HEK293 (cell line): ENCODE data around the gene ZKSCAN5.
A peak's percentile ranks its signal among the peaks of the same experiment; 100 is the strongest.

Source experiments
- BCL11A ChIP-seq: fragments of 450-650 bp; formaldehyde crosslinking; IDR thresholded peaks from 2 replicates; pipeline ENCODE4 v1.5.1; 2016; ENCODE audit warnings: low read depth, missing biosample characterization, missing genetic modification characterization
- BCL6B ChIP-seq: fragments of 450-650 bp; formaldehyde crosslinking; IDR thresholded peaks from 2 replicates; pipeline ENCODE4 v1.5.1; 2017; ENCODE audit warnings: missing biosample characterization, missing genetic modification characterization
- KLF10 ChIP-seq: fragments of 450-650 bp; IDR thresholded peaks from 2 replicates; pipeline ENCODE4 v1.5.1; 2018; ENCODE audit warnings: missing biosample characterization, mild to moderate bottlenecking, missing genetic modification characterization
- OSR2 ChIP-seq: fragments of 450-650 bp; formaldehyde crosslinking; IDR thresholded peaks from 2 replicates; pipeline ENCODE4 v1.5.1; 2016; ENCODE audit warnings: missing biosample characterization, missing genetic modification characterization
- OVOL3 ChIP-seq: fragments of 450-650 bp; formaldehyde crosslinking; IDR thresholded peaks from 2 replicates; pipeline ENCODE4 v1.5.1; 2016; ENCODE audit warnings: missing biosample characterization, missing genetic modification characterization
- PRDM1 ChIP-seq: fragments of 450-650 bp; formaldehyde crosslinking; IDR thresholded peaks from 2 replicates; pipeline ENCODE4; 2016; ENCODE audit warnings: missing biosample characterization, missing genetic modification characterization
- SALL2 ChIP-seq: fragments of 450-650 bp; formaldehyde crosslinking; IDR thresholded peaks from 2 replicates; pipeline ENCODE4 v1.5.0; 2017; ENCODE audit warnings: missing biosample characterization, mild to moderate bottlenecking, missing genetic modification characterization, borderline replicate concordance
- TSHZ1 ChIP-seq: fragments of 450-650 bp; formaldehyde crosslinking; IDR thresholded peaks from 2 replicates; pipeline ENCODE4 v1.5.1; 2016; ENCODE audit warnings: missing biosample characterization, missing genetic modification characterization, borderline replicate concordance
- WT1 ChIP-seq: fragments of 450-650 bp; formaldehyde crosslinking; IDR thresholded peaks from 2 replicates; pipeline ENCODE4 v1.5.1; 2016; ENCODE audit warnings: missing biosample characterization, missing genetic modification characterization
- ZBTB20 ChIP-seq: fragments of 450-650 bp; formaldehyde crosslinking; IDR thresholded peaks from 2 replicates; pipeline ENCODE4 v1.5.1; 2016; ENCODE audit warnings: missing biosample characterization, missing genetic modification characterization
- ZBTB7A ChIP-seq: fragments of 450-650 bp; formaldehyde crosslinking; IDR thresholded peaks from 2 replicates; pipeline ENCODE4 v1.5.1; 2016; ENCODE audit warnings: low read depth, missing biosample characterization, missing genetic modification characterization
- ZIC2 ChIP-seq: fragments of 450-650 bp; formaldehyde crosslinking; IDR thresholded peaks from 2 replicates; pipeline ENCODE4 v1.5.1; 2016; ENCODE audit warnings: missing biosample characterization, missing genetic modification characterization
- ZNF132 ChIP-seq: fragments of 450-650 bp; formaldehyde crosslinking; IDR thresholded peaks from 2 replicates; pipeline ENCODE4 v1.5.1; 2017; ENCODE audit warnings: missing biosample characterization, missing genetic modification characterization, borderline replicate concordance
- ZNF138 ChIP-seq: fragments of 450-650 bp; formaldehyde crosslinking; IDR thresholded peaks from 2 replicates; pipeline ENCODE4 v1.5.1; 2016; ENCODE audit warnings: missing biosample characterization, missing genetic modification characterization, borderline replicate concordance
- ZNF184 ChIP-seq: fragments of 450-650 bp; IDR thresholded peaks from 2 replicates; pipeline ENCODE4 v1.5.1; 2018; ENCODE audit warnings: missing biosample characterization, mild to moderate bottlenecking, missing genetic modification characterization
- ZNF324 ChIP-seq: fragments of 450-650 bp; formaldehyde crosslinking; IDR thresholded peaks from 2 replicates; pipeline ENCODE4 v1.5.1; 2016; ENCODE audit warnings: missing biosample characterization, missing genetic modification characterization
- ZNF335 ChIP-seq: fragments of 450-650 bp; formaldehyde crosslinking; conservative IDR thresholded peaks from 2 replicates; pipeline ENCODE4 v1.5.1; 2016; ENCODE audit warnings: missing biosample characterization, missing genetic modification characterization
- ZNF37A ChIP-seq: fragments of 450-650 bp; IDR thresholded peaks from 2 replicates; pipeline ENCODE4 v1.5.1; 2018; ENCODE audit warnings: missing biosample characterization, missing genetic modification characterization
- ZNF391 ChIP-seq: fragments of 450-650 bp; formaldehyde crosslinking; IDR thresholded peaks from 2 replicates; pipeline ENCODE4 v1.5.1; 2016; ENCODE audit warnings: low read depth, missing biosample characterization, missing genetic modification characterization, borderline replicate concordance
- ZNF394 ChIP-seq: fragments of 450-650 bp; formaldehyde crosslinking; IDR thresholded peaks from 2 replicates; pipeline ENCODE4 v1.5.1; 2016; ENCODE audit warnings: missing biosample characterization, missing genetic modification characterization, mild to moderate bottlenecking, moderate library complexity, borderline replicate concordance
- ZNF449 ChIP-seq: fragments of 450-650 bp; formaldehyde crosslinking; IDR thresholded peaks from 2 replicates; pipeline ENCODE4 v1.5.1; 2017; ENCODE audit warnings: missing biosample characterization, mild to moderate bottlenecking, missing genetic modification characterization, moderate library complexity
- ZNF48 ChIP-seq: fragments of 450-650 bp; formaldehyde crosslinking; IDR thresholded peaks from 2 replicates; pipeline ENCODE4 v1.5.1; 2016; ENCODE audit warnings: missing biosample characterization, missing genetic modification characterization
- ZNF530 ChIP-seq: fragments of 450-650 bp; formaldehyde crosslinking; IDR thresholded peaks from 2 replicates; pipeline ENCODE4 v1.5.1; 2016; ENCODE audit warnings: low read depth, missing biosample characterization, missing genetic modification characterization
- ZNF544 ChIP-seq: fragments of 450-650 bp; formaldehyde crosslinking; IDR thresholded peaks from 2 replicates; pipeline ENCODE4 v1.5.0; 2017; ENCODE audit warnings: missing biosample characterization, missing genetic modification characterization
- ZNF600 ChIP-seq: fragments of 450-650 bp; formaldehyde crosslinking; IDR thresholded peaks from 2 replicates; pipeline ENCODE4 v1.5.1; 2016; ENCODE audit warnings: missing biosample characterization, missing genetic modification characterization
- ZNF623 ChIP-seq: fragments of 450-650 bp; formaldehyde crosslinking; IDR thresholded peaks from 2 replicates; pipeline ENCODE4 v1.5.1; 2016; ENCODE audit warnings: missing biosample characterization, missing genetic modification characterization
- ZNF624 ChIP-seq: fragments of 450-650 bp; formaldehyde crosslinking; IDR thresholded peaks from 2 replicates; pipeline ENCODE4 v1.5.1; 2017; ENCODE audit warnings: missing biosample characterization, missing genetic modification characterization
- ZNF645 ChIP-seq: fragments of 450-650 bp; formaldehyde crosslinking; IDR thresholded peaks from 2 replicates; pipeline ENCODE4; 2016; ENCODE audit warnings: missing biosample characterization, missing genetic modification characterization
- ZNF707 ChIP-seq: fragments of 450-650 bp; formaldehyde crosslinking; IDR thresholded peaks from 2 replicates; pipeline ENCODE4 v1.5.1; 2016; ENCODE audit warnings: missing biosample characterization, missing genetic modification characterization
- ZNF777 ChIP-seq: fragments of 450-650 bp; formaldehyde crosslinking; IDR thresholded peaks from 2 replicates; pipeline ENCODE4 v1.5.1; 2017; ENCODE audit warnings: missing biosample characterization, missing genetic modification characterization, borderline replicate concordance
- ZSCAN18 ChIP-seq: fragments of 450-650 bp; formaldehyde crosslinking; IDR thresholded peaks from 2 replicates; pipeline ENCODE4 v1.5.1; 2016; ENCODE audit warnings: missing biosample characterization, missing genetic modification characterization

The ZKSCAN5 gene

GRCh38 chr7:99499721-99500636 lies 4.5 kb upstream of the ZKSCAN5 start, which contains the start of gene ZNF394 (continued):
- TF ChIP-seq BCL6B (no peak), ZNF645 (tag by site-specific recombination) (no peak), ZNF324 (tag by site-specific recombination) (no peak), ZNF449 (tag by site-specific recombination) (peak; percentile 31; the same call in 1 of the 2 replicates), KLF10 (tag by site-specific recombination) (peak; percentile 28; the same call in 1 of the 2 replicates), ZNF394 (tag by site-specific recombination) (peak; percentile 59; the same call in 1 of the 2 replicates), ZNF707 (tag by site-specific recombination) (no peak), BCL11A (tag by site-specific recombination) (no peak), ZSCAN18 (no peak), ZNF624 (tag by site-specific recombination) (no peak), OVOL3 (tag by site-specific recombination) (peak; percentile 78; the same call in 1 of the 2 replicates), ZNF138 (tag by site-specific recombination) (no peak), ZIC2 (no peak), ZNF37A (no peak), ZNF335 (peak; percentile 95), ZNF48 (tag by site-specific recombination) (no peak), ZNF623 (tag by site-specific recombination) (no peak), TSHZ1 (no peak), ZNF777 (tag by site-specific recombination) (no peak), ZNF391 (tag by site-specific recombination) (0 out of 2 replicates have a peak, but pooled peaks have one; percentile 9), PRDM1 (tag by site-specific recombination) (peak; percentile 96), ZNF544 (tag by site-specific recombination) (no peak), ZNF530 (no peak), ZNF132 (tag by site-specific recombination) (no peak), WT1 (tag by site-specific recombination) (no peak), OSR2 (tag by site-specific recombination) (no peak), ZBTB20 (tag by site-specific recombination) (peak; percentile 73; the same call in 1 of the 2 replicates), ZBTB7A (tag by site-specific recombination) (0 out of 2 replicates have a peak, but pooled peaks have one; percentile 22), ZNF600 (tag by site-specific recombination) (0 out of 2 replicates have a peak, but pooled peaks have one; percentile 68), SALL2 (tag by site-specific recombination) (no peak), ZNF184 (no peak)
